Fibroblast of skin of back (primary cell): ENCODE data around the gene CLEC12A. TPM values are rescaled to one million over a fixed set of nuclear protein-coding genes. Genes with fewer than 3 reads are reported as not detected.
"Not testable (repeated sequence)": the region's sequence is repeated elsewhere in the genome, so short reads cannot be mapped to it uniquely, and the experiment has no call there.

Experiments used
- DNase-seq: peaks from one replicate; pipeline ENCODE4 v3.0.0-alpha.2; 2013
- polyA plus RNA-seq, 2 experiments: library from polyadenylated mRNA; unstranded; fragments of 120-200 nt; gene quantifications; one replicate each; pipeline ENCODE4 v1.2.1, GENCODE V29; 2013; ENCODE audit not compliant: insufficient read length in 2 of 2

Gene CLEC12A
- not detected for polyA plus RNA-seq (2013, experiment 1 of 2; ENCODE audit: insufficient read length)
- polyA plus RNA-seq (2013, experiment 2 of 2; ENCODE audit: insufficient read length) = not detected

GRCh38 chr12:9971181-9971580, at the start of gene CLEC12A:
Gene CLEC12A (plus strand): TSS chr12:9971409. CDS start chr12:9971597, 188 bp downstream.
- DNase-seq = no peak

GRCh38 chr12:9922429-9922828, 48.8 kb upstream of the CLEC12A start:
- DNase-seq = no peak

- peak; percentile 24 for DNase-seq
Measured at GRCh38 chr12:9925705-9926393, 45.4 kb upstream of the CLEC12A start.

GRCh38 chr12:9926876-9927275, 44.3 kb upstream of the CLEC12A start:
- no peak for DNase-seq

- DNase-seq = no peak
Measured at GRCh38 chr12:9928607-9929006, 42.6 kb upstream of the CLEC12A start.

GRCh38 chr12:9931245-9931644, 40.0 kb upstream of the CLEC12A start:
- DNase-seq = no peak

- DNase-seq = no peak
Measured at GRCh38 chr12:9932270-9932669, 38.9 kb upstream of the CLEC12A start, which contains the start of gene CLEC2A. Gene CLEC2A (minus strand): TSS chr12:9932370. CDS start chr12:9932329, 41 bp downstream.

- no peak for DNase-seq
Measured at GRCh38 chr12:9933958-9934357, 37.3 kb upstream of the CLEC12A start.

- DNase-seq = no peak
Measured at GRCh38 chr12:9935026-9935425, 36.2 kb upstream of the CLEC12A start.

- DNase-seq = no peak
Measured at GRCh38 chr12:9936591-9936990, 34.6 kb upstream of the CLEC12A start.

- no peak for DNase-seq
Measured at GRCh38 chr12:9940375-9940774, 30.8 kb upstream of the CLEC12A start.

- no peak for DNase-seq
Measured at GRCh38 chr12:9941838-9942237, 29.4 kb upstream of the CLEC12A start.

GRCh38 chr12:9943240-9943639, 28.0 kb upstream of the CLEC12A start:
- no peak for DNase-seq

GRCh38 chr12:9944391-9944790, 26.8 kb upstream of the CLEC12A start:
- no peak for DNase-seq

GRCh38 chr12:9947674-9948073, 23.5 kb upstream of the CLEC12A start:
- DNase-seq = no peak

- DNase-seq = no peak
Measured at GRCh38 chr12:9948606-9949296, 22.5 kb upstream of the CLEC12A start.

- no peak for DNase-seq
Measured at GRCh38 chr12:9951026-9951675, 20.1 kb upstream of the CLEC12A start.

- not testable (repeated sequence) for DNase-seq
Measured at GRCh38 chr12:9952954-9953729, 18.1 kb upstream of the CLEC12A start.

- DNase-seq = no peak
Measured at GRCh38 chr12:9957834-9958233, 13.4 kb upstream of the CLEC12A start.

- DNase-seq = no peak
Measured at GRCh38 chr12:9960590-9960989, 10.6 kb upstream of the CLEC12A start.

GRCh38 chr12:9961106-9961505, 10.1 kb upstream of the CLEC12A start:
- DNase-seq = no peak

- no peak for DNase-seq
Measured at GRCh38 chr12:9961901-9962300, 9.3 kb upstream of the CLEC12A start.

GRCh38 chr12:9969673-9970072, 1.5 kb upstream of the CLEC12A start:
- no peak for DNase-seq
